ENCODE data around the gene TSPAN5.

GRCh38 chr4:98529970-98530569, 128.3 kb downstream of the TSPAN5 start:
- TF ChIP-seq ZNF510 (tag by site-specific recombination; IDR thresholded peaks at IDR 0.05; ENCODE audit: insufficient replicate concordance) = no peak
- no peak for TF ChIP-seq CTCF (tag by site-specific recombination; IDR thresholded peaks at IDR 0.05)

All from HEK293 (cell line).